GM12874 (cell line): ENCODE results near the gene PPFIA1.

Source experiments
- TF ChIP-seq, protein P1 (sequence below): IDR thresholded peaks from 2 replicates; pipeline ENCODE4 v1.5.1; 2011; ENCODE audit warnings: low read depth, mild to moderate bottlenecking, control low read depth, low read length, moderate library complexity; ENCODE audit not compliant: insufficient read depth

PPFIA1 gene

DNA sequence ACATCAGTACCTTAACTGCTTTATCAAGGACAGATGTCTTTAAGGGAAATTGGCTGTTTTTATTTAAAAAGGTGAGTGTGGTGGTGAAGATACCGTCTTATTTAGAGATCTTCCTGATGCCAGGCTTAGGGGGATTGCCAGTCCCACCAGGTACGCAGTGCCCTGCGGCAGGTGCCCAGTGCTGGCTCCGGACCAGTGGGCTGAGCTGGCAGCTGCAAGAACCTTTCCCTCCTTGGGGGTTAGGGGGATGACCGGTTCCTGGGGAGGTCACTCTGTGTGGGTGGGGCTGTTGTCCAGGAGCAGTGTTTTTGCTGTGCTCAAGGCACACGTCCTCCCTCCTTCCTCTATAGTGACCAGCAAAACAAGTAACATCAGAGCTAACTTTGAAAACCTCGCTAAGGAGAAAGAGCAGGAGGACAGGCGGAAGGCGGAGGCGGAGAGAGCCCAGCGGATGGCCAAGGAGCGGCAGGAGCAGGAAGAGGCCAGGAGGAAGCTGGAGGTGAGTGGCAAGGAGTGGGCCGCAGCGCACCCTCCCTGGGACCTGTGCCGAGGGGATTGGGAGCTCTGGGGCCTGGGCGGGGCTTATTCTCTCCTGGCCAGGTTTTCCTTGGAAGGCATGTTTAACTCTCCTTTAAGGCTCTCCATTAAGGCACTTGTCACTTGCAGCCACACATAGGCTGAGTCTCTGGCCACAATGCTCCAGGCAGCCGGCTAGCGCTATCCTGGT lies 158.4 kb downstream of the PPFIA1 start:
- TF ChIP-seq, protein P1, sequence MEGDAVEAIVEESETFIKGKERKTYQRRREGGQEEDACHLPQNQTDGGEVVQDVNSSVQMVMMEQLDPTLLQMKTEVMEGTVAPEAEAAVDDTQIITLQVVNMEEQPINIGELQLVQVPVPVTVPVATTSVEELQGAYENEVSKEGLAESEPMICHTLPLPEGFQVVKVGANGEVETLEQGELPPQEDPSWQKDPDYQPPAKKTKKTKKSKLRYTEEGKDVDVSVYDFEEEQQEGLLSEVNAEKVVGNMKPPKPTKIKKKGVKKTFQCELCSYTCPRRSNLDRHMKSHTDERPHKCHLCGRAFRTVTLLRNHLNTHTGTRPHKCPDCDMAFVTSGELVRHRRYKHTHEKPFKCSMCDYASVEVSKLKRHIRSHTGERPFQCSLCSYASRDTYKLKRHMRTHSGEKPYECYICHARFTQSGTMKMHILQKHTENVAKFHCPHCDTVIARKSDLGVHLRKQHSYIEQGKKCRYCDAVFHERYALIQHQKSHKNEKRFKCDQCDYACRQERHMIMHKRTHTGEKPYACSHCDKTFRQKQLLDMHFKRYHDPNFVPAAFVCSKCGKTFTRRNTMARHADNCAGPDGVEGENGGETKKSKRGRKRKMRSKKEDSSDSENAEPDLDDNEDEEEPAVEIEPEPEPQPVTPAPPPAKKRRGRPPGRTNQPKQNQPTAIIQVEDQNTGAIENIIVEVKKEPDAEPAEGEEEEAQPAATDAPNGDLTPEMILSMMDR: no peak

DNA sequence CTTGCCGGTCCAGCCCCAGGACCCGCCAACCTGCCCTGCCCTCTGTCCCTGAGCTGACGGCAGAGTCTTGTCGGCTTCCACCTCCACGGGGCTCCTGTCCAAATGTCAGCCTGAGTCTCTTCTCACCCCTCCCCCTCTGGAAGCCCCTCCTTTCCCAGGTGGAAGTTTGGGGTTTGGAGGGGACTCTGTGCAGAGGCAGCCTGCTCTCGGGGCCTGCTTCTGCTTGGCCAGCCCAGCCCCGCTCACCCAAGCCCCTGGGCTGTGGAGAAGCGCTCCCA lies 158.9 kb downstream of the PPFIA1 start:
- TF ChIP-seq, protein P1: no peak

DNA sequence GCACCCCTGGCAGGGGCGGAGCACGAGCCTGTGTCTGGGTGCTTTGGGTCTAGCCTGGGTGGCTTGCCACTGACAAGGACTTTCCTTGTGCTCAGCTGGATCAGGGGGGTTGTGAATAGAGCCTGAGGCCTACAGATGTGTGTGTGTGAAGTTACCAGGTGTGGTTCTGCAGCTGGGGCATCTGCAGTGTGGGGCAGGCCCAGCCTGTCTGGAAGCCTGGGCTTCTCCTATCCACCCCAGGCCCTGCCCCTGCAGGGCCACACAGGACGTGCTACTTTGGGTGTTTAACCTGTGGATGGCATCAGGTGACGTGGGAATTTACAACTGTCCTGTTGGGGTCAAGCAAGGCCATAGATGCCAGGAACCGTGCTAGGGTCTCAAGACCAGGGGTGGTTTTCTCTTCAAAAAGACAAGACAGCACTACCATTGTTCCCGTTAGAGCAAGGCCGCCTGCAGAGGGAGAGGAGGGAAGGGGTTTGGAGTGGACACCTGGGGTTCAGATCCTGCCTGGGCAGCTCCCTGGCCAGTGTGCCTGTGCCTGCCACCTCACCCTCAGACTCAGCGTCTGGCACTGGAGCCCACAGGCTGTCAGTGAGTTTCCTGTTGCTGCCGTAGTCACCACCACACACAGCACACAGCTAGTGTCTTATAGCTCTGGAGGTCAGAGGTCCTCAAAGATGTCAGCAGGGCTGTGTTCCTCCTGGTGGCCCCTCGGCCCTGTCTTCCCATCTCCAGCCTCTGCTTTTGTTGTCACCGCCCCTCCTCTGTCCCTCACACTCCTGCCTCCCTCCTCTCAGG lies 159.4 kb downstream of the PPFIA1 start:
- TF ChIP-seq, protein P1: no peak

DNA sequence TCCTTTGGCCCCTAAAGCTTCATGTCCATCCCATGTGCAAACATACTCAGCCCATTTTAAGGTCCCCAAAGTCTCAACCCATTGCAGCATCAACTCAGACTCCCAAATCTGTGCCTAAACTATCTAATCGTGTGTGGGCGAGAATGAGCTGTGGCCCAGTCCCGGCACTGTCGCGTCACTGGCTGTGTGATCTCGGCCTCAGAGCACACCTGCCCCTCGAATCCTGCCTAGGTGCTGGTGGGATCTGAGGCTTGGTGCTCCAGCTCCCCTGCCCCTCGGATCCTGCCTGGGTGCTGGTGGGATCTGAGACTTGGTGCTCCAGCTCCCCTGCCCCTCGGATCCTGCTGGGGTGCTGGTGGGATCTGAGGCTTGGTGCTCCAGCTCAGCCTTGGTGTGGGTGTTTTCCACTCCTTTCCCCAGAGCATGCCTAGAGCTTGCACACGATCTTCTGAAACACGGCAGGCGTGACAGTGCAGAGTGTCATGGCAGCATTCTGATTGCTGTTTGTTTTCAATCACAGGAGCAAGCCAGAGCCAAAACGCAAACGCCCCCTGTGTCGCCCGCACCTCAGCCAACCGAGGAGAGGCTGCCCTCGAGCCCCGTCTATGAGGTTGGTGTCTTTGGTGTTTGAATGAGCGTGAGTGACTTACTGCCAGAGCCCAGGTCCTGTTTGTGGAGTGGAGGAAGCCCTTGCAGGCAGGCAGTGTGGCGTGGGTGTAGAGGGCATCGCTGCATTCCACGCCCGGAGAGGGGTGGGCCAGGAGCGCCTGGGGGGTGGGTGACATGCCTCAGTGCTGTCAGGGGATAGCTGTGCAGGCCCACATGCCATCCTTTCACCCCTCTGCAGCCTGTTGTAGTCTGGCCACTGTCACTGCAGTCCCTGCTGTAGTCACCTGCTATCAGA lies 160.4 kb downstream of the PPFIA1 start:
- TF ChIP-seq, protein P1: no peak

DNA sequence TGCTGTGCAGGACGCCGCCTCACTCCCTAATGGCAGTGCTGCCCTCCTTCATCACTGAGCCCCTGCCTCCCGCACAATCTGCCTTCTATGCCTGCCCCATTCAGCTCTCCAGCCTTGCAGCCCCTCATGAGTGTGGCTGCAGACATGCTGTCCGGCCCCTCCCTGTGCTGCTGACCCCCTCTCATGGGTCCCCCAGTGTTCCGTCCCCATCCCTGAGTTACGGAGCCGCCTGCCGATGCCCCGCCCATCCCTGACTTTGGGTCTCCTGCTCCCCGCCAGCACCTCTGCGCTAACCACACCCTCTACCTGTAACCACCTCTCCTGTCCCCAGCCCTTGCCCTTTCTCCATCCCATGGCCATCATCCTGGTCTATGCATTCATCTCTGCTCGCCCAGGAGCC lies 161.1 kb downstream of the PPFIA1 start:
- TF ChIP-seq, protein P1: no peak

DNA sequence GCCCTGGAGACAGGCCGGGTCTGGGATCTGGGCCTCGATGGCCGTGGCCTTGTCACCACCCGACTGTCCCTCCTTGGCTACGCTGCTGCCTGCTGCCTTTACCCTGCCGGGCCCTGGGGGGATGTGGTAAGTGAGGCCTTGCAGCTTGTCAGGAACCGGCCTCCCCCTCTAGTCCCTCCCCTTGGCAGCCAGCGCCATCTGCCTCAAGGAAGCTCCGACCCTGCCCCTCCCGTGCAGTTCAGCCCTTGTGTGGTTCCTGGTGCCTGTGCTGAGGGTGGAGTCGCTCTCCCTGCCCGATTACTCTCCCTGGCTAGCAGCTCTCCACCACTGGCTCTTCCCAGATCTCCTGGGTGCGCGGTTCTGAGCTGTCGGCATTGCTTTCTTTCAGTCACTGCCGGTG lies 161.6 kb downstream of the PPFIA1 start:
- TF ChIP-seq, protein P1: no peak

DNA sequence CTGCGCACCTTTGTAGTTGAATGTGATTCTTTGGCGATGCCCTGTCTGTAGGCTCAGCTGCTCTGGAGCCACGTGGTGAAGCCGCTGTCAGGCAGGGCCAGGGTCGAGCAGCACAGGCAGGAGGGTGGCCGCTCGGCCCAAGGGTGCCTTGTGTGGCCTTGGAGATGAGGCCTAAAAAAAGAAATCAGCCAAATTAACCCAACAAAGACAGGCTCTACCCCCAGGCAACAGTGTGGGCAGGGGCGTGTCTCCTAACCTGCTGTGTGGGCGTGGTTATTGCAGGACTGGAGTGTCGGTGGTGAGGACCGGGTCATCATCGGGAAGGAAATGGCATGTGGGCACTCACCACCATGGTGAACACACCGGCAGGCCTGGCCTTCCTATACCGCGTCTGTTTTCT lies 162.1 kb downstream of the PPFIA1 start:
- TF ChIP-seq, protein P1: no peak
